OCI-LY7 (cell line): ENCODE results near the gene SPINK4. TPM values are rescaled to one million over a fixed set of nuclear protein-coding genes. Genes with fewer than 3 reads are reported as not detected.

Experiments used
- BruUV-seq: library from RNA; stranded (reverse); fragments of 400-500 nt; replicated peaks from 2 replicates; lab custom pipeline; 2021; lab: Mats Ljungman, UMichigan
- CTCF ChIA-PET: fragments of 300-600 bp; sonication (Branson Sonifier 250); formaldehyde crosslinking; loops from one replicate; lab custom pipeline; 2022; ENCODE audit warnings: antibody characterized with exemption; ENCODE audit not compliant: unreplicated experiment; lab: Charles Lee
- POLR2A ChIA-PET: fragments of 300-600 bp; sonication (Branson Sonifier 250); formaldehyde crosslinking; loops from one replicate; lab custom pipeline; 2022; ENCODE audit warnings: antibody characterized with exemption; lab: Charles Lee
- DNase-seq: peaks from one replicate; pipeline ENCODE4 v3.0.0-alpha.2; 2015; ENCODE audit warnings: low spot score
- H2AFZ ChIP-seq: fragments of 200-600 bp; sonication (generic), shearing (Covaris generic); 2 replicates; pipeline ENCODE4 v1.6.1; 2014; ENCODE audit warnings: mild to moderate bottlenecking, antibody characterized with exemption, low read length, moderate library complexity
- H3K27ac ChIP-seq: fragments of 200-600 bp; sonication (generic); 2 replicates; pipeline ENCODE4 v1.5.1; 2014; ENCODE audit warnings: mixed run types, low read depth, mild to moderate bottlenecking, moderate library complexity, low read length, inconsistent platforms; ENCODE audit not compliant: poor library complexity, severe bottlenecking
- H3K36me3 ChIP-seq: fragments of 200-600 bp; sonication (generic); 2 replicates; pipeline ENCODE4 v1.6.1; 2014; ENCODE audit warnings: mild to moderate bottlenecking, antibody characterized with exemption, low read length, moderate library complexity, mixed read lengths; ENCODE audit not compliant: insufficient read depth
- H3K4me1 ChIP-seq: fragments of 200-600 bp; sonication (generic); 2 replicates; pipeline ENCODE4 v1.5.1; 2014; ENCODE audit warnings: mild to moderate bottlenecking, low read length; ENCODE audit not compliant: insufficient read depth, poor library complexity, severe bottlenecking
- H3K4me2 ChIP-seq: fragments of 200-600 bp; sonication (generic); 2 replicates; pipeline ENCODE4 v1.6.1; 2014; ENCODE audit warnings: mild to moderate bottlenecking, low read length
- H3K4me3 ChIP-seq: fragments of 200-600 bp; sonication (generic); 2 replicates; pipeline ENCODE4 v1.5.1; 2014; ENCODE audit warnings: mild to moderate bottlenecking, low read depth, low read length; ENCODE audit not compliant: poor library complexity, severe bottlenecking
- H3K79me2 ChIP-seq: fragments of 200-600 bp; sonication (generic); 2 replicates; pipeline ENCODE4 v1.6.1; 2016; ENCODE audit warnings: low read depth, mild to moderate bottlenecking, low read length, moderate library complexity, mixed read lengths; ENCODE audit not compliant: insufficient read depth
- H3K9me2 ChIP-seq: fragments of 200-600 bp; sonication (generic); 2 replicates; pipeline ENCODE4 v1.6.1; 2016; ENCODE audit warnings: mild to moderate bottlenecking, low read length, mixed read lengths; ENCODE audit not compliant: insufficient read depth
- H3K9me3 ChIP-seq: fragments of 200-600 bp; sonication (generic); 2 replicates; pipeline ENCODE4 v1.6.1; 2014; ENCODE audit warnings: mild to moderate bottlenecking, mixed run types, low read length, mixed read lengths
- H4K20me1 ChIP-seq: fragments of 200-600 bp; sonication (generic); 2 replicates; pipeline ENCODE4 v1.6.1; 2014; ENCODE audit warnings: mild to moderate bottlenecking, antibody characterized with exemption, low read length, moderate library complexity, mixed read lengths; ENCODE audit not compliant: insufficient read depth
- EZH2phosphoT487 ChIP-seq: fragments of 200-600 bp; sonication (generic); IDR thresholded peaks from 2 replicates; pipeline ENCODE4 v1.6.1; 2018; ENCODE audit warnings: low read depth, borderline replicate concordance, mild to moderate bottlenecking, mixed run types, antibody characterized with exemption, low read length, moderate library complexity, mixed read lengths
- intact Hi-C: fragments of 100-400 bp; cut with micrococcal nuclease; formaldehyde crosslinking; loops from one replicate; pipeline ENCODE4 v1.10.0; 2022; ENCODE audit not compliant: unreplicated experiment
- total RNA-seq, 2 experiments: library from RNA; depleted of rRNA in 1 of 2; stranded (reverse); fragments of >200 nt in 1 of 2; shearing (Covaris generic) in 1 of 2; gene quantifications; 2 replicates each; pipeline ENCODE4 v1.2.3, GENCODE V29; 2014 to 2022
- TF ChIP-seq, protein P1 (sequence below): fragments of 200-600 bp; sonication (generic); conservative IDR thresholded peaks from 2 replicates; pipeline ENCODE4 v1.5.1; 2014; ENCODE audit warnings: mild to moderate bottlenecking, antibody characterized with exemption, low read length, moderate library complexity, mixed read lengths

SPINK4 gene
- total RNA-seq, 2 experiments from 2014 or later, result not detected

DNA sequence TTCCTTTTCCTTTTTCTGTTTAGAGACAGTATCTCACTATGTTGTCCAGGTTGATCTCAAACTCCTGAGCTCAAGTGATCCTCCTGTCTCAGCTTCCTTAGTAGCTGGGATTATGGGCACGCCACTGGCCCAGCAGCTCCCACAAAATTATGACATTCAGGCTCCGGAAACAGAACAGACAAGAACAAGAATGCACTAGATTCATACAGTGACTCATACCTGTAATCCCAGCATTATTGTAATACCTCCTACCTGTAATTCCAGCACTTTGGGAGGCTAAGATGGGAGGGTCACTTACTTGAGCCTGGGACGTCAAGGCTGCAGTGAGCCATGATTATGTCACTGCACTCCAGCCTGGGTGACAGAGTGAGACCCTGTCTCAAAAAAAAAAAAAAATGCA lies 46.1 kb upstream of the SPINK4 start:
- CTCF ChIA-PET, result no interaction called here
- intact Hi-C loops, result no loop called here
- Histone ChIP-seq H3K27ac (no peak overlapping the region), H3K9me2 (no peaks in the 10 kb centered on the region), H4K20me1 (no peaks in the 10 kb centered on the region), H2AFZ (no peak overlapping the region), H3K36me3 (no peaks in the 10 kb centered on the region), H3K9me3 (no peaks in the 10 kb centered on the region), H3K4me3 (no peak overlapping the region), H3K4me1 (peaks cover 11% of the 10 kb centered on the region), H3K79me2 (no peaks in the 10 kb centered on the region), H3K4me2 (no peak overlapping the region)
- no peak for DNase-seq
- no peak for TF ChIP-seq EZH2phosphoT487
- TF ChIP-seq, protein P1, sequence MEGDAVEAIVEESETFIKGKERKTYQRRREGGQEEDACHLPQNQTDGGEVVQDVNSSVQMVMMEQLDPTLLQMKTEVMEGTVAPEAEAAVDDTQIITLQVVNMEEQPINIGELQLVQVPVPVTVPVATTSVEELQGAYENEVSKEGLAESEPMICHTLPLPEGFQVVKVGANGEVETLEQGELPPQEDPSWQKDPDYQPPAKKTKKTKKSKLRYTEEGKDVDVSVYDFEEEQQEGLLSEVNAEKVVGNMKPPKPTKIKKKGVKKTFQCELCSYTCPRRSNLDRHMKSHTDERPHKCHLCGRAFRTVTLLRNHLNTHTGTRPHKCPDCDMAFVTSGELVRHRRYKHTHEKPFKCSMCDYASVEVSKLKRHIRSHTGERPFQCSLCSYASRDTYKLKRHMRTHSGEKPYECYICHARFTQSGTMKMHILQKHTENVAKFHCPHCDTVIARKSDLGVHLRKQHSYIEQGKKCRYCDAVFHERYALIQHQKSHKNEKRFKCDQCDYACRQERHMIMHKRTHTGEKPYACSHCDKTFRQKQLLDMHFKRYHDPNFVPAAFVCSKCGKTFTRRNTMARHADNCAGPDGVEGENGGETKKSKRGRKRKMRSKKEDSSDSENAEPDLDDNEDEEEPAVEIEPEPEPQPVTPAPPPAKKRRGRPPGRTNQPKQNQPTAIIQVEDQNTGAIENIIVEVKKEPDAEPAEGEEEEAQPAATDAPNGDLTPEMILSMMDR, result no peak
- POLR2A ChIA-PET, result interaction anchor here (1.4 to 1.5 kb wide), 2 partner anchors 9 to 16 kb away, joined by 3 to 6 read pairs; no protein-coding TSS in a partner anchor
- no TSS peak for BruUV-seq

DNA sequence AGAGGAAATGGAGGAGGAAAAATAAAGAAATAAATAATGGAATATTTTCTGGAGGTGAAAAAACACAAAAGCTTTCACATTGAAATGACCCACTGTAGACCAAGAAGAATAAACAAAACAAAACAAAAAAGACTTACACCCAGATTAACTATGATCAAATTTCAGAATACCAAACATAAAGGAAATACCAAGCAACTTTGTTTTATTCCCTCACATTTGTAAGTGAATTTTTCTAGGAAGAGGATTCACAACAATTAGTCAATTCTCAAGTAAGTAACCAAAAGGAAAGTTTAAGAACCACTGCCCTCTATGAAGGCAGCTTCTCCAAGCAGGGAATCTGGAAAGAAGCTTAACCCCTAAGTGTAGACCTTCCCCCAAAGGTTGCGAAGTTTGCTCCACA lies 43.2 kb upstream of the SPINK4 start:
- H4K20me1 ChIP-seq, result no peaks in the 10 kb centered on the region
- no peak overlapping the region for H3K4me2 ChIP-seq
- no peaks in the 10 kb centered on the region for H3K79me2 ChIP-seq
- TF ChIP-seq, protein P1, result no peak
- no peak for TF ChIP-seq EZH2phosphoT487
- BruUV-seq, result no TSS peak
- H3K4me1 ChIP-seq, result peaks cover 11% of the 10 kb centered on the region
- H2AFZ ChIP-seq, result peak overlapping the region; percentile 14; the same call in 1 of the 2 replicates
- H3K9me3 ChIP-seq, result no peaks in the 10 kb centered on the region
- no peaks in the 10 kb centered on the region for H3K36me3 ChIP-seq
- no peak for DNase-seq
- H3K27ac ChIP-seq, result no peak overlapping the region
- no peaks in the 10 kb centered on the region for H3K9me2 ChIP-seq
- no peak overlapping the region for H3K4me3 ChIP-seq
- intact Hi-C loops, result no loop called here
- ChIA-PET POLR2A (interaction anchor here (0.8 to 1.5 kb wide), 4 partner anchors 9 to 105 kb away, joined by 3 to 4 read pairs (median 4); no protein-coding TSS in a partner anchor), CTCF (no interaction called here)
